ENCODE results near the gene GSS. TPM values are rescaled to one million over a fixed set of nuclear protein-coding genes. Genes with fewer than 3 reads are reported as not detected.

GSS gene
- total and polyA plus RNA-seq, 3 donors from 2014 or later, result 52.8 to 87.9 (median 79.3) TPM

DNA sequence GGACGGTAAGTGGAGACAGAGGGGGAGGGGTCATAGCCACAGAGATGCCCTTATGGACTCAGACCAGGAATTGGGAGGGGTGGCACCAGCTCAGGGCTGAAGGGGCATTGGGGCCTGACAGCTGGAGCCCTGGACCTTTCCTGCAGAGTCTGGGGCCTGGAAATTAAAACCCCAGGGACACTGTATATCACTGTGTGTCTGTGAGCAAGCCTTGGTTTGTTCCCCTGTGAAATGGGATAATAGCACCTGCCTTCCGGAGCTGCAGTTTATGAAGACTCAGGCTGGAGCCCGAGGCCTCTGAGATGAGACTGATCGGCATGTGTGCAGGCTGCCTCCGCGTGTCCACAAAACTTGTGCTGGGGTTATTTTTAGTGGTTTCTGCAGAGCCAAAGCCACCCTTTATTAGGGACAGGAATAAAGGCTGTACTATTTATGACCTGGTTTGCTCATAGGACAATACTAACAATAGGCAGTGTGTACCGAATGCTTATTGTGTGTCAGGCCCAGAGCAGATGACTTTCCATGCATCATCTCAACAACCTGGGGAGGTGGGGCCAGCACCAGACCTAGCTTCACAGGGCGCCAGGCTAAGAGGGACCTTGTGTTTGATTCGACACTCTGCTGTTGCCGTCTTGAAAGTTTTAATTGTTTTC, 22.6 kb upstream of the GSS start:
- WGBS, 2 donors, result 82 to 83% methylated on average over 9 to 10 of the region's 10 CpGs
- Histone ChIP-seq H3K27me3 (no peaks in the 10 kb centered on the region), H3K27ac (no peak overlapping the region), H3K4me1 (peaks cover 3% of the 10 kb centered on the region), H3K9me3 (no peaks in the 10 kb centered on the region), H3K36me3 (ENCODE audit: low read depth, missing control alignments) (no peaks in the 10 kb centered on the region), H3K4me3 (no peak overlapping the region)
- TF ChIP-seq POLR2A (IDR thresholded peaks at IDR 0.05), result no peak
- TF ChIP-seq, protein P1, sequence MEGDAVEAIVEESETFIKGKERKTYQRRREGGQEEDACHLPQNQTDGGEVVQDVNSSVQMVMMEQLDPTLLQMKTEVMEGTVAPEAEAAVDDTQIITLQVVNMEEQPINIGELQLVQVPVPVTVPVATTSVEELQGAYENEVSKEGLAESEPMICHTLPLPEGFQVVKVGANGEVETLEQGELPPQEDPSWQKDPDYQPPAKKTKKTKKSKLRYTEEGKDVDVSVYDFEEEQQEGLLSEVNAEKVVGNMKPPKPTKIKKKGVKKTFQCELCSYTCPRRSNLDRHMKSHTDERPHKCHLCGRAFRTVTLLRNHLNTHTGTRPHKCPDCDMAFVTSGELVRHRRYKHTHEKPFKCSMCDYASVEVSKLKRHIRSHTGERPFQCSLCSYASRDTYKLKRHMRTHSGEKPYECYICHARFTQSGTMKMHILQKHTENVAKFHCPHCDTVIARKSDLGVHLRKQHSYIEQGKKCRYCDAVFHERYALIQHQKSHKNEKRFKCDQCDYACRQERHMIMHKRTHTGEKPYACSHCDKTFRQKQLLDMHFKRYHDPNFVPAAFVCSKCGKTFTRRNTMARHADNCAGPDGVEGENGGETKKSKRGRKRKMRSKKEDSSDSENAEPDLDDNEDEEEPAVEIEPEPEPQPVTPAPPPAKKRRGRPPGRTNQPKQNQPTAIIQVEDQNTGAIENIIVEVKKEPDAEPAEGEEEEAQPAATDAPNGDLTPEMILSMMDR (IDR thresholded peaks at IDR 0.05), result no peak
- no peak for DNase-seq
- intact Hi-C loops (cut with DNase I; ENCODE audit: low total_unique reads), result no loop called here

DNA sequence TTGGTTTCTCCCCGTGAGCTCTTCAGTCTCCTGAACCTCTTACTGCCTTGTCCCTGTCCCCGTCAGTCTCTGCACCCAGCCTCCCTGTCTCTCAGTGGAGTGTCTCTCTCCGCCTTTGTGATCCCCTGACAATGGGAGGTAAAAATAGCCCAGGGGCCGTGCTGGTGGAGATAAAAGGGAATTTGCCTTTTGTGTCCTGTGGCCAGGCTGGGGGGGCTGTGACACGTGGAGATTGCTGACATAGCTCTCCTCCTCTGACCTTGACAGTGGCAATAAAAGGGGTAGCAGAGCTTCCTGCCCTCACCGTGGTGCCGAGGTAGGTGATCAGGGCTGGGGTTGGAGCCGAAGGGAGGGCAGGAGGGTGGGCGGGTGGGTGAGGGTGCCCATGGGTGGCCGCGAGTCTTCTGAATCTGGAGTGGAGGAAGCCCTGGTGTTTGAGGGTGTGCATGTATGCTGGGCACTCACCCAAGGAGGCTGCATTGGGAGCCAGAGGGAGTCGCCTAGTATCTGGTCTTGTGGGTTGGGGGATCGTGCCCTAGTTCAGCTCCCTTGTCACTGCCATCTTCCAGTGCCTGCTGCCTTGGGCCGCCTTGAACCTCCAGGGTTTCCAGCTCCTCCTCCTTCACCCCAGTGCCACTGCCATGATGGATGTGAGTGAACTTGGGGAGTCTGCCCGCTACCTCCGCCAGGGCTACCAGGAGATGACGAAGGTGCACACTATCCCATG, 21.9 kb upstream of the GSS start:
- no peaks in the 10 kb centered on the region for H3K27me3 ChIP-seq
- TF ChIP-seq, protein P1 (IDR thresholded peaks at IDR 0.05), result no peak
- no peak for TF ChIP-seq POLR2A (IDR thresholded peaks at IDR 0.05)
- H3K4me3 ChIP-seq, result no peak overlapping the region
- no peak overlapping the region for H3K27ac ChIP-seq
- intact Hi-C loops (cut with DNase I; ENCODE audit: low total_unique reads), result no loop called here
- 49 to 68% methylated on average over 11 to 17 of the region's 17 CpGs for WGBS, 2 donors
- H3K9me3 ChIP-seq, result no peaks in the 10 kb centered on the region
- peak; percentile 56 for DNase-seq
- no peaks in the 10 kb centered on the region for H3K36me3 ChIP-seq (ENCODE audit: low read depth, missing control alignments)
- peaks cover 3% of the 10 kb centered on the region for H3K4me1 ChIP-seq

GRCh38 chr20:34976286-34976685, 20.7 kb upstream of the GSS start:
- no peak overlapping the region for H3K27ac ChIP-seq
- no peak overlapping the region for H3K4me3 ChIP-seq
- no peaks in the 10 kb centered on the region for H3K36me3 ChIP-seq (ENCODE audit: low read depth, missing control alignments)
- no peak for DNase-seq
- no peaks in the 10 kb centered on the region for H3K9me3 ChIP-seq
- no peaks in the 10 kb centered on the region for H3K27me3 ChIP-seq
- intact Hi-C loops (cut with DNase I; ENCODE audit: low total_unique reads), result no loop called here
- H3K4me1 ChIP-seq, result peaks cover 3% of the 10 kb centered on the region
- no peak for TF ChIP-seq POLR2A (IDR thresholded peaks at IDR 0.05)
- TF ChIP-seq, protein P1 (IDR thresholded peaks at IDR 0.05), result no peak
- WGBS, 2 donors, result 94 to 95% methylated on average over 12 of the region's 12 CpGs

DNA sequence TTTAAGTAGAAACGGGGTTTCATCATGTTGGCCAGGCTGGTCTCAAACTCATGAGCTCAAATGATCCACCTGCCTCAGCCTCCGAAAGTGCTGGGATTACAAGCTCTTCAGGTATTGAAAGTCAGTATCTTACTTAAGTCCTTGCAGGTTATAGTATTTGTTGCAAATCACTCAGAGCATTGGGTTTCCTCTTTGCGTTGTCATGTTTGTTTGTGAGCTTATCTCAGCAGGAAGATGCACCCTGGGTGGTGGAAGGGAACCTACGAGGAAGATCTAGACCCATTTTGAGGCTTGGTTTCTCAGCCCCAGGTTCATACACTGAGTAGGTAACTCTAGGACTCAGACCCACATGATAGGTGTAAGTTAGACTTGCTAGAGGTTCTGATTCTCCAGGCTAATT, 18.6 kb upstream of the GSS start:
- Histone ChIP-seq H3K27me3 (no peaks in the 10 kb centered on the region), H3K36me3 (ENCODE audit: low read depth, missing control alignments) (no peaks in the 10 kb centered on the region)

More for the DNA sequence above, 18.6 kb upstream of the GSS start:
- DNase-seq, result no peak
- Histone ChIP-seq H3K4me1 (no peaks in the 10 kb centered on the region), H3K27ac (no peak overlapping the region), H3K4me3 (no peak overlapping the region), H3K9me3 (no peaks in the 10 kb centered on the region)
- TF ChIP-seq, protein P1 (IDR thresholded peaks at IDR 0.05), result no peak
- no peak for TF ChIP-seq POLR2A (IDR thresholded peaks at IDR 0.05)
- 84 to 87% methylated on average over 4 of the region's 4 CpGs for WGBS, 2 donors
- intact Hi-C loops (cut with DNase I; ENCODE audit: low total_unique reads), result no loop called here

Data from testis (tissue), 3 donors.